SK-N-SH treated with all-trans-retinoic acid at 6 μM for 48 hours (cell line): ENCODE results near the gene HMX3.

ENCODE experiments used
- ISL1 ChIP-seq: fragments of 250-450 bp; sonication (Bioruptor Pico); IDR thresholded peaks from 2 replicates; pipeline ENCODE4 v2.1.2; 2022; ENCODE audit warnings: mild to moderate bottlenecking, moderate library complexity
- RARB ChIP-seq: fragments of 250-450 bp; sonication (Bioruptor Pico); IDR thresholded peaks from 2 replicates; pipeline ENCODE4 v1.8.0; 2021; ENCODE audit warnings: mild to moderate bottlenecking, moderate library complexity
- ZFP3 ChIP-seq: fragments of 250-450 bp; sonication (Bioruptor Pico); IDR thresholded peaks from 2 replicates; pipeline ENCODE4 v1.5.0; 2020; ENCODE audit warnings: mild to moderate bottlenecking, moderate library complexity
- ZNF565 ChIP-seq: fragments of 450-650 bp; formaldehyde crosslinking; conservative IDR thresholded peaks from 2 replicates; pipeline ENCODE4 v1.5.0; 2020; ENCODE audit warnings: low read depth, mild to moderate bottlenecking, moderate library complexity

- TF ChIP-seq RARB (no peak), ZFP3 (CRISPR knock-in tag) (no peak), ISL1 (CRISPR knock-in tag) (no peak), ZNF565 (CRISPR knock-in tag) (no peak)
Observed at GRCh38 chr10:123183724-123184123, 48.0 kb downstream of the HMX3 start.
